HG03442 (cell line): ENCODE measurements around the gene RPL6.
"Not testable (repeated sequence)": the region's sequence is repeated elsewhere in the genome, so short reads cannot be mapped to it uniquely, and the experiment has no call there.

ENCODE experiments used
- ATAC-seq: cut with Tn5 transposase; IDR thresholded peaks from one replicate; pipeline ENCODE4 v1.9.1; 2021; ENCODE audit warnings: mild to moderate bottlenecking, moderate library complexity; ENCODE audit not compliant: unreplicated experiment

RPL6 gene

GRCh38 chr12:112420740-112421139, 11.3 kb upstream of the RPL6 start:
- ATAC-seq: no peak

GRCh38 chr12:112419297-112420133, 10.1 kb upstream of the RPL6 start:
- ATAC-seq: peak; percentile 31

- ATAC-seq: peak; percentile 62
These were observed 9.3 kb upstream of the RPL6 start, which contains the start of gene PTPN11 for GRCh38 chr12:112418608-112419296. Gene PTPN11, plus strand, starts transcription at chr12:112418947. Its CDS starts 165 bp downstream, at chr12:112419112.

- no peak for ATAC-seq
These were observed 8.8 kb upstream of the RPL6 start for GRCh38 chr12:112418273-112418607.

- ATAC-seq: not testable (repeated sequence)
These were observed 6.1 kb upstream of the RPL6 start for GRCh38 chr12:112415457-112415856.

GRCh38 chr12:112413855-112414625, 4.6 kb upstream of the RPL6 start:
- ATAC-seq: no peak

- ATAC-seq: no peak
These were observed 470 bp upstream of the RPL6 start for GRCh38 chr12:112409906-112410244.

- no peak for ATAC-seq
These were observed 784 bp downstream of the RPL6 start for GRCh38 chr12:112408621-112409020.

- ATAC-seq: not testable (repeated sequence)
These were observed 1.7 kb downstream of the RPL6 start for GRCh38 chr12:112407683-112408082.

GRCh38 chr12:112406519-112407488, 2.6 kb downstream of the RPL6 start:
- ATAC-seq: no peak

- ATAC-seq: no peak
These were observed 7.4 kb downstream of the RPL6 start for GRCh38 chr12:112401903-112402498.

GRCh38 chr12:112401054-112401453, 8.4 kb downstream of the RPL6 start:
- no peak for ATAC-seq

- no peak for ATAC-seq
These were observed 16.1 kb downstream of the RPL6 start for GRCh38 chr12:112393328-112393727.

GRCh38 chr12:112389922-112390654, 19.3 kb downstream of the RPL6 start:
- not testable (repeated sequence) for ATAC-seq

GRCh38 chr12:112389228-112389627, 20.2 kb downstream of the RPL6 start:
- no peak for ATAC-seq

GRCh38 chr12:112386726-112387125, 22.7 kb downstream of the RPL6 start:
- ATAC-seq: no peak

GRCh38 chr12:112382866-112383265, 26.5 kb downstream of the RPL6 start:
- ATAC-seq: no peak

GRCh38 chr12:112381883-112382796, 27.3 kb downstream of the RPL6 start, which contains the start of gene HECTD4:
Gene HECTD4, minus strand, starts transcription at chr12:112382431. Its CDS starts 303 bp downstream, at chr12:112382128.
- ATAC-seq: peak; percentile 83
